ENCODE data around the gene HYAL4.
"Not testable (repeated sequence)": the region's sequence is repeated elsewhere in the genome, so short reads cannot be mapped to it uniquely, and the experiment has no call there.

DNA sequence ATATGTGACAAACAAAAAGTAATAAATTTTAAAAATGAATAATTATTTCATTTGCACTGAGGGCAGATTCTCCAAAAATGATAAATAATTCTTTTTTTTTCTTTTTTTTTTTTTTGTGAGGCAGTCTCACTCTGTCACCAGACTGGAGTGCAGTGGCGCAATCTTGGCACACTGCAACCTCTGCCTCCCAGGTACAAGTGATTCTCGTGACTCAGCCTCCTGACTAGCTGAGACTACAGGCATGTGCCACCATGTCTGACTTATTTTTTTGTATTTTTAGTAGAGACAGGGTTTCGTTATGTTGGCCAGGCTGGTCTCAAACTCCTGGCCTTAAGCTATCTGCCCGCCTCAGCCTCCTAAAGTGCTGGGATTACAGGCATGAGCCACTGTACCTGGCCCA is 25.2 kb upstream of the HYAL4 start:
- TF ChIP-seq, protein P1, sequence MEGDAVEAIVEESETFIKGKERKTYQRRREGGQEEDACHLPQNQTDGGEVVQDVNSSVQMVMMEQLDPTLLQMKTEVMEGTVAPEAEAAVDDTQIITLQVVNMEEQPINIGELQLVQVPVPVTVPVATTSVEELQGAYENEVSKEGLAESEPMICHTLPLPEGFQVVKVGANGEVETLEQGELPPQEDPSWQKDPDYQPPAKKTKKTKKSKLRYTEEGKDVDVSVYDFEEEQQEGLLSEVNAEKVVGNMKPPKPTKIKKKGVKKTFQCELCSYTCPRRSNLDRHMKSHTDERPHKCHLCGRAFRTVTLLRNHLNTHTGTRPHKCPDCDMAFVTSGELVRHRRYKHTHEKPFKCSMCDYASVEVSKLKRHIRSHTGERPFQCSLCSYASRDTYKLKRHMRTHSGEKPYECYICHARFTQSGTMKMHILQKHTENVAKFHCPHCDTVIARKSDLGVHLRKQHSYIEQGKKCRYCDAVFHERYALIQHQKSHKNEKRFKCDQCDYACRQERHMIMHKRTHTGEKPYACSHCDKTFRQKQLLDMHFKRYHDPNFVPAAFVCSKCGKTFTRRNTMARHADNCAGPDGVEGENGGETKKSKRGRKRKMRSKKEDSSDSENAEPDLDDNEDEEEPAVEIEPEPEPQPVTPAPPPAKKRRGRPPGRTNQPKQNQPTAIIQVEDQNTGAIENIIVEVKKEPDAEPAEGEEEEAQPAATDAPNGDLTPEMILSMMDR (IDR thresholded peaks at IDR 0.05), result not testable (repeated sequence)
- TF ChIP-seq ZFX (IDR thresholded peaks at IDR 0.05; ENCODE audit: borderline replicate concordance), result not testable (repeated sequence)
